BLaER1 (cell line): ENCODE results near the gene GBX1.

Experiments used
- H3K27ac ChIP-seq: shearing (Covaris generic); formaldehyde crosslinking; 2 replicates; pipeline ENCODE4 v1.8.1; 2022
- H3K27me3 ChIP-seq: shearing (Covaris generic); formaldehyde crosslinking; 2 replicates; pipeline ENCODE4 v1.8.1; 2022
- H3K36me3 ChIP-seq: shearing (Covaris generic); formaldehyde crosslinking; 2 replicates; pipeline ENCODE4 v1.8.1; 2022
- H3K4me1 ChIP-seq: shearing (Covaris generic); formaldehyde crosslinking; 2 replicates; pipeline ENCODE4 v1.8.1; 2022
- H3K4me2 ChIP-seq: shearing (Covaris generic); formaldehyde crosslinking; 2 replicates; pipeline ENCODE4 v1.8.1; 2022
- H3K4me3 ChIP-seq: shearing (Covaris generic); formaldehyde crosslinking; 2 replicates; pipeline ENCODE4 v1.8.1; 2022
- H3K9ac ChIP-seq: shearing (Covaris generic); formaldehyde crosslinking; 2 replicates; pipeline ENCODE4 v1.8.1; 2022
- H3K9me3 ChIP-seq: shearing (Covaris generic); formaldehyde crosslinking; 2 replicates; pipeline ENCODE4 v1.8.1; 2022
- H4K20me1 ChIP-seq: shearing (Covaris generic); formaldehyde crosslinking; 2 replicates; pipeline ENCODE4 v1.8.1; 2022
- Cebpa-rat ChIP-seq: shearing (Covaris generic); IDR thresholded peaks from 2 replicates; pipeline ENCODE4 v1.8.1; 2022

The GBX1 gene

DNA sequence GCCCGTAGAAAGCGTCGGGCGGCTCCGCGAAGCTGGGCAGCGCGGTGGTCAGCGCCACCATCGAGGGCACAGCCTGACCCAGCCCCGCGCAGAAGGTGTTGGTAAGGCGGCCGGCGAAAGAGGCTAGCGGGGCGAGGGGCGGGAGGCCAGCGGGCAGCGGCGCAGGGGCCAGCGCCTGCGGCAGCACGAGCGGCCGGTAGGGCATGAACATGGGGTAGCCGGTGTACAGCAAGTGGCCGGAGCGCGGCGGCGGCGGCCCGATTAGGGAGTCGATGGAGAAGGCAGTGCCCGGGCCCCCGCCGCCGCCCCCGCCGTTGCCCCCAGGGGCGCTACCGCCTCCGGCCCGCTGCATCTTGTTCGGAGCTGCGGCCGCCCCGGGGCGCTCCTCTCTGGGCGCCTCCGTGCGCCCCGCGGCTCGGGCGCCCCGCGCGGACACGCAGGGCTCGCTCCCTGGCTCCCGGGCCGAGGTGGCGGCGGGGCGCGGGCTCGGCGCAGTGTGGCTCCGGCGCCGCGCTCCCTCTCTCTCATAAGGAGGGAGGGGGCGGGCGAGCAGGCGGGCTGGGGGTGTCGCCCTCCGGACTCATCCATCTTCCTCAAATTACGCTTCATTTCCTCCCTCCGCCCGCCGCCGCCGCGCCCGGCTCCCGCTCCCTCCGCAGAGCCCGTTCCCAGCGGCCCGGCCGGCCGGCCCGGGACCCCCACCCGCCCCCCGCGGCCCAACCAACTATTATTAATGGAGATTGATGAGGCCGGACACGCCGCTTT, at the start of gene GBX1:
Gene GBX1, minus strand, starts transcription at position 498 of the 765 bp plus-strand sequence. Its CDS starts 146 bp downstream, at position 352.
- Histone ChIP-seq H3K4me2 (peak within 1 kb of the TSS; percentile 60), H3K9me3 (peaks cover 9% of the 10 kb centered on the region; the same call in 1 of the 2 replicates), H4K20me1 (peaks cover 44% of the 10 kb centered on the region), H3K9ac (no peak within 1 kb of the TSS), H3K36me3 (no peaks in the 10 kb centered on the region), H3K4me1 (peaks cover 13% of the 10 kb centered on the region; the same call in 1 of the 2 replicates), H3K4me3 (peak within 1 kb of the TSS; percentile 52), H3K27ac (no peak within 1 kb of the TSS), H3K27me3 (peaks cover 96% of the 10 kb centered on the region)
- no peak for TF ChIP-seq Cebpa-rat

GRCh38 chr7:151215396-151215795, 47.9 kb upstream of the GBX1 start:
- H3K36me3 ChIP-seq, result peaks cover 96% of the 10 kb centered on the region
- no peak overlapping the region for H3K27ac ChIP-seq
- no peak overlapping the region for H3K4me3 ChIP-seq
- no peak overlapping the region for H3K9ac ChIP-seq
- H3K4me2 ChIP-seq, result no peak overlapping the region
- no peaks in the 10 kb centered on the region for H3K27me3 ChIP-seq
- no peaks in the 10 kb centered on the region for H3K4me1 ChIP-seq
- TF ChIP-seq Cebpa-rat, result no peak
- H3K9me3 ChIP-seq, result no peaks in the 10 kb centered on the region
- H4K20me1 ChIP-seq, result peaks cover 42% of the 10 kb centered on the region

DNA sequence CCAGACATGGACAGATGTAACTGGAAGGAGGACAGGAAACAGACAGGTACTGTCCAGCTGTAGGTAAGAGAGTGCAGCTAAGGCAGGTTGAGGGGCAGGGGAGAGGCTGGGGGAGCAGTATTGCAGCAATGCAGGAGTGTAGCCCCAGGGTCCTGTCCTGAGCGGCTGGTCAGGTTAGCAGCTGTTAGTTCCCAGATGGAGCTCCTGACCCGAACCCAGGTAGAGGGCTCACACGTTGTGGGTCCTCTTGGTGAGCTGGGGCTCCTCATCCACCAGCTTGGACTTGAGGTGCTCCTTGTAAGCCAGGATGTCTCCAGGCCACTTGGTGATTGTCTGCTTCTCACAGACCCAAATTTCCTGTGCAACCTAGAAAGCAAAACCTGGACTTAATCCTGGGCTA, 46.3 kb upstream of the GBX1 start:
- H3K4me2 ChIP-seq, result no peak overlapping the region
- H3K36me3 ChIP-seq, result peaks cover 80% of the 10 kb centered on the region
- no peaks in the 10 kb centered on the region for H3K27me3 ChIP-seq
- H3K9ac ChIP-seq, result no peak overlapping the region
- no peak overlapping the region for H3K27ac ChIP-seq
- TF ChIP-seq Cebpa-rat, result no peak
- no peak overlapping the region for H3K4me3 ChIP-seq
- H4K20me1 ChIP-seq, result peaks cover 42% of the 10 kb centered on the region
- no peaks in the 10 kb centered on the region for H3K4me1 ChIP-seq
- no peaks in the 10 kb centered on the region for H3K9me3 ChIP-seq

DNA sequence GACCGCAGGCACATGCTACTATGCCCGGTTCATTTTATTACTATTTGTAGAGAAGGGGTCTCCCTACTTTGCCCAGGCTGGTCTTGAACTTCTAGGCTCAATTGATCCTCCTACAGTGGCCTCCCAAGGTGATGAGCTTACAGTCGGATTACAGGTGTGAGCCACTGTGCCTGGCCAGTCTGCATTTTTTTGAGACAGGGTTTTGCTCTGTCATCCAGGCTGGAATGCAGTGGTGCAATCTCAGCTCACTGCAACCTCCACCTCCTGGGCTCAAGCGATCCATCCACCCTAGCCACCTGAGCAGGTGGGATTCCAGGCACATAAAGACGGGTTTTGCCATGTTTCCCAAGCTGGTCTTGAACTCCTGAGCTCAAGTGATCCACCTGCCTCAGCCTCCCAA, 45.1 kb upstream of the GBX1 start:
- Histone ChIP-seq H3K9me3 (no peaks in the 10 kb centered on the region), H3K9ac (no peak overlapping the region), H3K4me3 (no peak overlapping the region), H3K4me1 (peaks cover 5% of the 10 kb centered on the region), H3K4me2 (no peak overlapping the region), H3K27me3 (no peaks in the 10 kb centered on the region), H3K36me3 (peaks cover 68% of the 10 kb centered on the region), H3K27ac (no peak overlapping the region), H4K20me1 (peaks cover 42% of the 10 kb centered on the region)
- no peak for TF ChIP-seq Cebpa-rat

GRCh38 chr7:151211155-151211772, 43.8 kb upstream of the GBX1 start:
- peaks cover 42% of the 10 kb centered on the region for H4K20me1 ChIP-seq
- H3K27ac ChIP-seq, result no peak overlapping the region
- H3K36me3 ChIP-seq, result peaks cover 54% of the 10 kb centered on the region
- H3K4me2 ChIP-seq, result no peak overlapping the region
- no peaks in the 10 kb centered on the region for H3K27me3 ChIP-seq
- no peak for TF ChIP-seq Cebpa-rat
- peaks cover 17% of the 10 kb centered on the region for H3K4me1 ChIP-seq
- no peak overlapping the region for H3K4me3 ChIP-seq
- H3K9ac ChIP-seq, result no peak overlapping the region
- no peaks in the 10 kb centered on the region for H3K9me3 ChIP-seq

- Histone ChIP-seq H3K4me2 (no peak within 1 kb of the TSS), H3K36me3 (peaks cover 44% of the 10 kb centered on the region), H3K27me3 (no peaks in the 10 kb centered on the region), H3K4me1 (peaks cover 17% of the 10 kb centered on the region), H4K20me1 (peaks cover 36% of the 10 kb centered on the region), H3K4me3 (no peak within 1 kb of the TSS), H3K27ac (no peak within 1 kb of the TSS), H3K9ac (no peak within 1 kb of the TSS), H3K9me3 (no peaks in the 10 kb centered on the region)
- TF ChIP-seq Cebpa-rat, result no peak
These were observed 42.8 kb upstream of the GBX1 start, which contains the start of gene H2BK1 for GRCh38 chr7:151210087-151210854. Gene H2BK1 (minus strand): TSS chr7:151210488. CDS start chr7:151210318, 170 bp downstream.

DNA sequence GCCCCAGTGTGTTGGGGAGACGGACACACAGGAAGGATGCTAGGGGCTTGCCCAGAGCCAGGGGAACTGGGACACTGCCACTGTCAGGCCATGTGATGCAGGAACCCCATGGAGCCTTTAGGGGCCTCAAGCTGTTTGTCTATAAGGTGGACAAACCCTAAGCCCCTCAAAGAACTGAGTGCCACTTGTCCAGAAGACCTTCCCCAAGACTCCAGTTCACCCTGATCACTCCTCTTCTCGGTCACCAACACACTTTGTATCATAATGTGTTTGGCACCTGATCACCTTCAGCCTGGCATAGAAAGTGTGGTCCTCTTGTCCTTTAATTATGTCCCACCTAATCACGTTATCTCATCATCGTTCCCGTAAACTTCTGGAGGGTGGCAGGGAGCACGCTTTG, 42.1 kb upstream of the GBX1 start:
- Histone ChIP-seq H3K4me1 (peaks cover 17% of the 10 kb centered on the region), H3K4me2 (no peak overlapping the region), H3K9me3 (no peaks in the 10 kb centered on the region), H3K9ac (no peak overlapping the region), H3K27ac (no peak overlapping the region), H3K4me3 (no peak overlapping the region), H4K20me1 (peaks cover 36% of the 10 kb centered on the region), H3K27me3 (no peaks in the 10 kb centered on the region), H3K36me3 (peaks cover 37% of the 10 kb centered on the region)
- TF ChIP-seq Cebpa-rat, result no peak

- peaks cover 26% of the 10 kb centered on the region; the same call in 1 of the 2 replicates for H4K20me1 ChIP-seq
- H3K27ac ChIP-seq, result no peak overlapping the region
These were observed 40.9 kb upstream of the GBX1 start for GRCh38 chr7:151208253-151208862.

GRCh38 chr7:151207804-151208203, 40.3 kb upstream of the GBX1 start:
- TF ChIP-seq Cebpa-rat, result no peak
- H3K27ac ChIP-seq, result no peak overlapping the region
- H3K9ac ChIP-seq, result no peak overlapping the region
- peaks cover 21% of the 10 kb centered on the region; the same call in 1 of the 2 replicates for H4K20me1 ChIP-seq
- H3K27me3 ChIP-seq, result peaks cover 9% of the 10 kb centered on the region; the same call in 1 of the 2 replicates
- H3K4me3 ChIP-seq, result no peak overlapping the region
- H3K4me1 ChIP-seq, result peaks cover 17% of the 10 kb centered on the region
- peak overlapping the region; percentile 70 for H3K4me2 ChIP-seq
- H3K36me3 ChIP-seq, result peaks cover 20% of the 10 kb centered on the region
- no peaks in the 10 kb centered on the region for H3K9me3 ChIP-seq

More at GRCh38 chr7:151208253-151208862, 40.9 kb upstream of the GBX1 start:
- peak overlapping the region; percentile 70; the same call in 1 of the 2 replicates for H3K4me2 ChIP-seq
- no peak overlapping the region for H3K4me3 ChIP-seq
- no peaks in the 10 kb centered on the region for H3K9me3 ChIP-seq
- no peak overlapping the region for H3K9ac ChIP-seq
- H3K36me3 ChIP-seq, result peaks cover 25% of the 10 kb centered on the region
- TF ChIP-seq Cebpa-rat, result no peak
- peaks cover 17% of the 10 kb centered on the region for H3K4me1 ChIP-seq
- H3K27me3 ChIP-seq, result peaks cover 3% of the 10 kb centered on the region; the same call in 1 of the 2 replicates
